Measurements from ENCODE around the gene ABHD17C.
"Not testable (repeated sequence)": the region's sequence is repeated elsewhere in the genome, so short reads cannot be mapped to it uniquely, and the experiment has no call there.

DNA sequence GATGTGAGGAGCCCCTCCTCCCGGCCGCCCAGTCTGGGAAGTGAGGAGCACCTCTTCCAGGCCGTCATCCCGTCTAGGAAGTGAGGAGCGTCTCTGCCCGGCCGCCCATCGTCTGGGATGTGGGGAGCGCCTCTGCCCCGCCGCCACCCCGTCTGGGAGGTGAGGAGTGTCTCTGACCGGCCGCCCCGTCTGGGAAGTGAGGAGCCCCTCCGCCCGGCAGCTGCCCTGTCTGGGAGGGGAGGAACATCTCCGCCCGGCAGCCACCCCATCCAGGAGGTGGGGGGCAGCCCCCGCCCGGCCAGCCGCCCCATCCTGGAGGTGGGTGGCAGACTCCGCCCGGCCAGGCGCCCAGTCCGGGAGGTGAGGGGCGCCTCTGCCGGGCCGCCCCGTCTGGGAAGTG, 47.7 kb upstream of the ABHD17C start:
- not testable (repeated sequence) for TF ChIP-seq FOXP2 (optimal IDR thresholded peaks at IDR 0.05; ENCODE audit: control extremely low read depth, extremely low read length, insufficient read depth); POLR2AphosphoS5 (IDR thresholded peaks at IDR 0.05; ENCODE audit: borderline replicate concordance, low read depth, low read length); EZH2 (IDR thresholded peaks at IDR 0.05)

Data from SK-N-MC (cell line).